Fibroblast of villous mesenchyme (primary cell): ENCODE results near the gene ANO3. TPM values are rescaled to one million over a fixed set of nuclear protein-coding genes. Genes with fewer than 3 reads are reported as not detected.

ENCODE experiments used
- DNase-seq: peaks from one replicate; pipeline ENCODE4 v3.0.0-alpha.2; 2010; ENCODE audit warnings: low read depth
- H3K4me3 ChIP-seq: 2 replicates; pipeline ENCODE4 v1.5.1; 2011; ENCODE audit warnings: low read depth, mild to moderate bottlenecking, low read length
- total RNA-seq: library from RNA; depleted of rRNA; stranded (reverse); fragments of >200 nt; gene quantifications from 2 replicates; pipeline ENCODE4 v1.2.3, GENCODE V29; 2012
- TF ChIP-seq, protein P1 (sequence below): IDR thresholded peaks from 2 replicates; pipeline ENCODE4 v1.5.1; 2012; ENCODE audit warnings: low read depth, mild to moderate bottlenecking, low read length; ENCODE audit not compliant: insufficient read depth

The ANO3 gene
- total RNA-seq, 1 donor, result under 0.01 TPM

DNA sequence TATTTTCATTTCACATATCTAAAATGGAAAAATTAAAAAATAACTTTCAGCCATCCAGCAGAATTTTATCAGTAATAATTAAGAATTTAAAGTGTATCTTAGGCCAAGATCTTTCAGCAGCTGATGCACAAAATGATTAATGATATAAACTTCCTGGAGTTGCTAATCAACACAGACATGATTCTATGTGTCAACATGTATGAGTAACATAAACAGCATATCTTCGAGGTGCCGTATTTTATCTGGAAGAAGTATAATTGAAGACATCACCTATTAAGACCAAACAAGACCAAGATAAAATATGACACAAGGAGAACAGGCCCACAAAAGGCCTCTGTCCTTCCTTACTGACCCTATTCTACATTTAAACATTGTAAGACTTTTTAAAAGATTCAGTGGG, 344.7 kb downstream of the ANO3 start:
- no peak for DNase-seq
- TF ChIP-seq, protein P1, sequence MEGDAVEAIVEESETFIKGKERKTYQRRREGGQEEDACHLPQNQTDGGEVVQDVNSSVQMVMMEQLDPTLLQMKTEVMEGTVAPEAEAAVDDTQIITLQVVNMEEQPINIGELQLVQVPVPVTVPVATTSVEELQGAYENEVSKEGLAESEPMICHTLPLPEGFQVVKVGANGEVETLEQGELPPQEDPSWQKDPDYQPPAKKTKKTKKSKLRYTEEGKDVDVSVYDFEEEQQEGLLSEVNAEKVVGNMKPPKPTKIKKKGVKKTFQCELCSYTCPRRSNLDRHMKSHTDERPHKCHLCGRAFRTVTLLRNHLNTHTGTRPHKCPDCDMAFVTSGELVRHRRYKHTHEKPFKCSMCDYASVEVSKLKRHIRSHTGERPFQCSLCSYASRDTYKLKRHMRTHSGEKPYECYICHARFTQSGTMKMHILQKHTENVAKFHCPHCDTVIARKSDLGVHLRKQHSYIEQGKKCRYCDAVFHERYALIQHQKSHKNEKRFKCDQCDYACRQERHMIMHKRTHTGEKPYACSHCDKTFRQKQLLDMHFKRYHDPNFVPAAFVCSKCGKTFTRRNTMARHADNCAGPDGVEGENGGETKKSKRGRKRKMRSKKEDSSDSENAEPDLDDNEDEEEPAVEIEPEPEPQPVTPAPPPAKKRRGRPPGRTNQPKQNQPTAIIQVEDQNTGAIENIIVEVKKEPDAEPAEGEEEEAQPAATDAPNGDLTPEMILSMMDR, result no peak
- no peak overlapping the region for H3K4me3 ChIP-seq

DNA sequence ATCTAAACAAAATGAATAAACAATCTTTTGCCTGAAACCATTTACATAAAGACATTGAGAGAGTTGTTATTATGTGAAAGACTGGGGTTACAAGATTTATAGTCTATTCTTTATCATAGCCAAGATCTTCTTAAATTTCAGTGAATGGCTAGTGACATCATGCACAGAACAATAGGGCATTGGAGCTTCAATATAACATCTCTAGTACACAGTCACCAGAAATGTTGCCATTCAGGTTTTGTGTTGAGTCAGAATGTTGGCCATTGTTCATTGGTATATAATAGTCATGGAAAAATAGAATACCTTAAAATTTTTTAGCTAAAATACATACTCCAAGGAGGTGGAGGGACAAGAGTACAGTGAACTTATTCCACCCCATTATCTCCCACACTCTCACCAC, 345.6 kb downstream of the ANO3 start:
- H3K4me3 ChIP-seq, result no peak overlapping the region
- DNase-seq, result no peak
- TF ChIP-seq, protein P1, result no peak

DNA sequence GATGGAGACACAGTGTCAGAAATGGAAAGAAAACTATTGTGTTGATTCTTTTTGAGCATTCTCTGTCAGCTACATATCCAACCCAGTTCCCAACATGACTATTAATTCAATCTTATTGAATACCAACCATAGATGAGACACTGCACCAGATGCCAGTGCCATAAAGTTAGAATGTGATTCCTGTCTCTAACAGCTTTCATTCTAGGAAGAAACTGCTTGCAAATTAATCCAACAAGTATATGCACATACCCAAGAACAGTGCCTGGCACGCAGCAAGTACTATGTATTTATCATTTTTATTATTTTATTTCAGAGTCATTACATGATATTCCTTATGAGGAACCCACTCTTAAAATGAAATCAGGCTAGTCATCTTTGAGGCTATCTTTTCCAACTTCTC, 355.4 kb downstream of the ANO3 start:
- no peak for DNase-seq
- TF ChIP-seq, protein P1, result no peak
- no peak overlapping the region for H3K4me3 ChIP-seq

DNA sequence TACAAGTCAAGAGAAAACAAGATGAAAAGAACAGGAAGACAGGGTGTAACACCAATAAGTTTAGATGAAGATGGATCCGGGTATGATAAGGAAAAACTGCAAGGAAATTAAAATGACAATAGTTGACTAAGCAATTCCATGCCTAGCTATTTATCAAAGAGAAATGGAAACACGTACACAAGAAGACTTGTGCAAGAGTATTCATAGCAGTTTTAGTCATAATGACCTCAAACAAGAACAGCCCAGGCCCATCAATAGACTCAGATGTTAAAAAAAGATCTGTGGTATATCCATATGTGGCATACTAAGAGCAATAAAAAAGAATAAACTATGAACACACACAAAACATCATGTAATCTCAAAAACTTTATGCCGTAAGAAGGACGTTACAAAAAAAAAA, 356.8 kb downstream of the ANO3 start:
- TF ChIP-seq, protein P1, result no peak
- H3K4me3 ChIP-seq, result no peak overlapping the region
- DNase-seq, result no peak

DNA sequence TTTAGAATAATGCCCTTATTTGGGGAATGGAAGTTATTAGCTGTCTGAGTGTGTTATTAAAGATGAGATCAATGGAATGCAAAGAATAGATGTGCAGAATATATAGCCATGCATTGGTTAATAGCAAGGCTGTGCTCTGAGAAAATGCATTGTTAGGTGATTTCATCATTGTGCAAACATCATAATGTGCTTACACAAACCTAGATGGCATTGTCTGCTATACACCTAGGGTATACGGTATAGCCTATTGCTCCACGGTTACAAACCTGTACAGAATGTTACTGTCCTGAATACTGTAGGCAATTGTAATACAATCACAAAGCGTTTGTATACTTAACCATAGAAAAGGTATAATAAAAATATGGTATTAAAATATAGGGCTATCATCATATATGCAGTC, 364.4 kb downstream of the ANO3 start:
- no peak for DNase-seq
- TF ChIP-seq, protein P1, result no peak
- no peak overlapping the region for H3K4me3 ChIP-seq

DNA sequence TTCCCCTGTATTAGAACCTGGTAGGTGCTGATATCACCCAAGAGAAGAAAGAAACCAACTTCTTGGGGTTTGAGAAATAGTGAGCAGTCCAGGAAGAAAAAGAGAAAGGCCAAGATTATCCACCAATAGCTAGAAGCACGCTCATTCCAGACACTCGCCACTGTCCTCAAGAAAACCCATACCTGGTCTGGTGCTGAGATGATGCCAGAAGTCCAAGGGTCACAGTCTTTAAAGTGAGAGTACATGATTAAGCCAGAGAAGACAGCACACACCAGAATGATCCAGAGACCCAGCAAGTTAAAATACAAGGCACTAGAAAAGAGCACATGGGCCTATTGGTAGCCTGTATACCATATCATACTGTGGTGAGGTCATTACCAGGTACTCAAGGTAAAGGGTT, 366.3 kb downstream of the ANO3 start:
- DNase-seq, result no peak
- TF ChIP-seq, protein P1, result no peak
- H3K4me3 ChIP-seq, result no peak overlapping the region

DNA sequence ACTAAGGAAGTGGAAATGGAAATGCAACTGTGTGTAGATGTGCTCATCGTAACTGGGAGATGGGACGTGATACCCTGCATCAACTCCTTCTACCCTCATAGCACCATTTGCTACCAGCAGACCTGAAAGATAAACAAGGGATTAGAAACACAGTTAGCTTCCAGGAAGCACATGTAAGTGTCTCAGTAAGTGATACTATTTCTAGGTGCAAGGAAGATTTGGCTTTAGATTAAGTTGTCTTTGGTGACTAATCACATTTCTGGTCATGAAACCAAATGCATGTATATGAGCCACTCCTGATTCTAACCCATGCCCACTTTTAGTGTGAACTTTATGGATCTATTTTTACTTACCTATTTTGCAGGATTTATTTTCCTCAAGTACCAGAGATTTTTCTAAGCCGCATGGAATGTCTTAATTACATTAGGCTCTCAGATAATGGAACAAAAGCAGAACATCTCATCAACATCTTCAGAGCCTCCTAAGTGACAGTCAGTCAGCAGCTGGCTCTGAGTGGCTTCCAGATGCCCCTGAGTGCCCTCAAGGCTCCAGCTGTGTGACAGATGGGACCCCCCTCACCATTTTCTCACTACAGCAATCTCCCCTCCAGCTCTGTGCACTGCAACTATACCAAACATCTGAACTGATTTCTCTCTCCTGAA, 368.8 kb downstream of the ANO3 start:
- no peak for DNase-seq
- TF ChIP-seq, protein P1, result no peak
- H3K4me3 ChIP-seq, result no peak overlapping the region
